Measurements from ENCODE around the gene EXT2.

DNA sequence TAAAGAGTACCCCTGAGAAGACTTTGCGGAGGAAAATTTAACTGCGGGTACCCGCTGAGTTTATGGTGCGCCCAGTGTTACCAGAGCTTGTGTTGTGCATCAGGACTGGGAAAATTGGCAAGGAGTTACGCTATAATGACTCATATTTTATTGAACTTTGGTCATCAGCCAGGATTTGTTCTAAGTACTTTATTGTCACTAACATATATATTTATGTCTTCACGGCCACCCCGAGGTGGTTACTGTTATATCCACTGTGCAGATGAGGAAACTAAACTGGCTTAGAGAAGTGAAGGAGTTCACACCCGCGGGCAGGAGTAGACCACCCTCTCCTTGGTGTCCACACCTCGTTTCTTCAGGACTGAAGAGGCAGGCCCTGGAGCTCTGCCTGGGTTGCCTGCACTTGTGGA, 28.7 kb upstream of the EXT2 start:
- TF ChIP-seq, protein P1, sequence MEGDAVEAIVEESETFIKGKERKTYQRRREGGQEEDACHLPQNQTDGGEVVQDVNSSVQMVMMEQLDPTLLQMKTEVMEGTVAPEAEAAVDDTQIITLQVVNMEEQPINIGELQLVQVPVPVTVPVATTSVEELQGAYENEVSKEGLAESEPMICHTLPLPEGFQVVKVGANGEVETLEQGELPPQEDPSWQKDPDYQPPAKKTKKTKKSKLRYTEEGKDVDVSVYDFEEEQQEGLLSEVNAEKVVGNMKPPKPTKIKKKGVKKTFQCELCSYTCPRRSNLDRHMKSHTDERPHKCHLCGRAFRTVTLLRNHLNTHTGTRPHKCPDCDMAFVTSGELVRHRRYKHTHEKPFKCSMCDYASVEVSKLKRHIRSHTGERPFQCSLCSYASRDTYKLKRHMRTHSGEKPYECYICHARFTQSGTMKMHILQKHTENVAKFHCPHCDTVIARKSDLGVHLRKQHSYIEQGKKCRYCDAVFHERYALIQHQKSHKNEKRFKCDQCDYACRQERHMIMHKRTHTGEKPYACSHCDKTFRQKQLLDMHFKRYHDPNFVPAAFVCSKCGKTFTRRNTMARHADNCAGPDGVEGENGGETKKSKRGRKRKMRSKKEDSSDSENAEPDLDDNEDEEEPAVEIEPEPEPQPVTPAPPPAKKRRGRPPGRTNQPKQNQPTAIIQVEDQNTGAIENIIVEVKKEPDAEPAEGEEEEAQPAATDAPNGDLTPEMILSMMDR (IDR thresholded peaks at IDR 0.05; ENCODE audit: low read depth, low read length), result no peak
- no peak for TF ChIP-seq POLR2A (IDR thresholded peaks at IDR 0.05; ENCODE audit: extremely low read depth, insufficient read length)
- TF ChIP-seq, protein P2, sequence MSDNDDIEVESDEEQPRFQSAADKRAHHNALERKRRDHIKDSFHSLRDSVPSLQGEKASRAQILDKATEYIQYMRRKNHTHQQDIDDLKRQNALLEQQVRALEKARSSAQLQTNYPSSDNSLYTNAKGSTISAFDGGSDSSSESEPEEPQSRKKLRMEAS (IDR thresholded peaks at IDR 0.05; ENCODE audit: low read depth, low read length), result no peak
- TF ChIP-seq MYC (IDR thresholded peaks at IDR 0.05; ENCODE audit: low read depth, low read length), result no peak

Measured in NB4 (cell line).